Breast epithelium (tissue), 3 donors: Measurements from ENCODE around the gene ACO2.

Experiments
- POLR2A ChIP-seq: fragments of 450-650 bp; IDR thresholded peaks from one replicate; pipeline ENCODE4 v1.6.1; 2016; ENCODE audit warnings: antibody characterized with exemption, mild to moderate bottlenecking, moderate library complexity
- TF ChIP-seq, protein P1 (sequence below), 3 donors: fragments of 450-650 bp; IDR thresholded peaks; one replicate each; pipeline ENCODE4 v1.5.1; 2016 to 2017; ENCODE audit warnings: antibody characterized with exemption in 3 of 3, mild to moderate bottlenecking in 3 of 3, moderate library complexity in 3 of 3

DNA sequence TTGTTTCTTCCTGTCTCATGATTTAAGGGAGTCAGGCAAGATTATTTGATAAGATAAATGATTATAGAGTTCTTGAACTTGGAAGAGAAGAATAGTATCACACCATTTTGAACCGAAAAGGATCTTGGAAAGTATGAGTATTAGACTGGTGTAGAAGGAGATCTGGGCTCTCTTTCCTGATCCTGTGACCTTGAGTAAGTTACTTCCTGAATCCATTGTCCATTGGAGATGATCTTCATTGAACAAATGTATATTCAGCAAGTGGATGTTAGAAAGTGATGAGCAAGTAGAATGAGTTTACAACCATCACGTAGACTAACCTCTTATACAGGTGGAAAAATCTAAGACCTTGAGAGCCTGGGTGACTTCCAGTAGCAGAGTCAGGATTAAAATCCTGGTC lies 2.0 kb downstream of the ACO2 start:
- TF ChIP-seq, protein P1, sequence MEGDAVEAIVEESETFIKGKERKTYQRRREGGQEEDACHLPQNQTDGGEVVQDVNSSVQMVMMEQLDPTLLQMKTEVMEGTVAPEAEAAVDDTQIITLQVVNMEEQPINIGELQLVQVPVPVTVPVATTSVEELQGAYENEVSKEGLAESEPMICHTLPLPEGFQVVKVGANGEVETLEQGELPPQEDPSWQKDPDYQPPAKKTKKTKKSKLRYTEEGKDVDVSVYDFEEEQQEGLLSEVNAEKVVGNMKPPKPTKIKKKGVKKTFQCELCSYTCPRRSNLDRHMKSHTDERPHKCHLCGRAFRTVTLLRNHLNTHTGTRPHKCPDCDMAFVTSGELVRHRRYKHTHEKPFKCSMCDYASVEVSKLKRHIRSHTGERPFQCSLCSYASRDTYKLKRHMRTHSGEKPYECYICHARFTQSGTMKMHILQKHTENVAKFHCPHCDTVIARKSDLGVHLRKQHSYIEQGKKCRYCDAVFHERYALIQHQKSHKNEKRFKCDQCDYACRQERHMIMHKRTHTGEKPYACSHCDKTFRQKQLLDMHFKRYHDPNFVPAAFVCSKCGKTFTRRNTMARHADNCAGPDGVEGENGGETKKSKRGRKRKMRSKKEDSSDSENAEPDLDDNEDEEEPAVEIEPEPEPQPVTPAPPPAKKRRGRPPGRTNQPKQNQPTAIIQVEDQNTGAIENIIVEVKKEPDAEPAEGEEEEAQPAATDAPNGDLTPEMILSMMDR (IDR thresholded peaks at IDR 0.05): no peak
- TF ChIP-seq POLR2A: no peak
